D721Med (cell line): ENCODE results near the gene CITED4.

Source experiments
- DNase-seq: peaks from one replicate; pipeline ENCODE4 v3.0.0; 2011; ENCODE audit warnings: low spot score; ENCODE audit not compliant: insufficient read length
- FAIRE-seq: peaks from 2 replicates; lab custom pipeline; 2011; peaks lifted over from hg19 to GRCh38; lab: Jason Lieb, UNC
- CTCF ChIP-seq: IDR thresholded peaks from 2 replicates; pipeline ENCODE4 v1.5.1; 2012; ENCODE audit warnings: mild to moderate bottlenecking, control low read depth; ENCODE audit not compliant: insufficient read depth; ENCODE audit errors: missing control alignments

Gene CITED4

GRCh38 chr1:40886318-40887011, 24.3 kb upstream of the CITED4 start:
- no peak for FAIRE-seq
- no peak for DNase-seq
- no peak for TF ChIP-seq CTCF

DNA sequence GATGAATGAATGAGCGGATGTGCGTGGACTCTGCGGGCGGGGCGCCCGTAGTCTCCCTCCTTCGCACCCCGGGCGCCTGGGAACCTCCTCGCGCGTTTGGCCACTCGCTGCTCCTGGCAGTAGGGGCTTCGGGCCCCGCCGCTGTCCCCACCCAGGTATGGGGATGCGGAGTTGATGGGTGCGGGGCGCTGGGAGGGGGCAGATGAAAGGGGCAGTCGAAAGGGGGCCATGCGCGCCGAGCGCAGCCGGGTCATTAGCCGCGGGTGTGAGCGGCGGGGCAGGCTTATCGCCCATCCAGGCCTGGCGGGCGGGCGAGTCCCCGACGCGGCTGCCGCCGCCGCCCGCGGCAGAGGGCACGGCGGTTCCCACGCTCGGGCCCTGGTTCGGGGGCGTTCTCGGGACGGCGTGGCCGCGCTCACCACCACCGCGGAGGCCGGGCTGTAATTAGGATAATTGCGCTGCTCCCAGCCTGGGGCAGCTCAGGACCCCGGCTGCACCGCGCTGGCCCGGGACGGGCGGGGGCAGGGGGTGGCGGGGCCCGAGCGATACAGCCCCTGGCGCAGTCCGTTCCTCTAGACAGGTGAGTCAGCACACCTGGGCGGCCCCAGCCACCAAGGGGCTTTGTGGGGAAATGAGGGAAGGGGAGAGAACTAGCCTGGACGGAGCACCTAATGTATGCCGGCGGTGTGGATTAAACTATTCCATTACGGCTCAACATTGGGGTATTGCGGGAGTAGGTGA, 22.1 kb upstream of the CITED4 start:
- TF ChIP-seq CTCF: no peak
- no peak for DNase-seq
- no peak for FAIRE-seq

DNA sequence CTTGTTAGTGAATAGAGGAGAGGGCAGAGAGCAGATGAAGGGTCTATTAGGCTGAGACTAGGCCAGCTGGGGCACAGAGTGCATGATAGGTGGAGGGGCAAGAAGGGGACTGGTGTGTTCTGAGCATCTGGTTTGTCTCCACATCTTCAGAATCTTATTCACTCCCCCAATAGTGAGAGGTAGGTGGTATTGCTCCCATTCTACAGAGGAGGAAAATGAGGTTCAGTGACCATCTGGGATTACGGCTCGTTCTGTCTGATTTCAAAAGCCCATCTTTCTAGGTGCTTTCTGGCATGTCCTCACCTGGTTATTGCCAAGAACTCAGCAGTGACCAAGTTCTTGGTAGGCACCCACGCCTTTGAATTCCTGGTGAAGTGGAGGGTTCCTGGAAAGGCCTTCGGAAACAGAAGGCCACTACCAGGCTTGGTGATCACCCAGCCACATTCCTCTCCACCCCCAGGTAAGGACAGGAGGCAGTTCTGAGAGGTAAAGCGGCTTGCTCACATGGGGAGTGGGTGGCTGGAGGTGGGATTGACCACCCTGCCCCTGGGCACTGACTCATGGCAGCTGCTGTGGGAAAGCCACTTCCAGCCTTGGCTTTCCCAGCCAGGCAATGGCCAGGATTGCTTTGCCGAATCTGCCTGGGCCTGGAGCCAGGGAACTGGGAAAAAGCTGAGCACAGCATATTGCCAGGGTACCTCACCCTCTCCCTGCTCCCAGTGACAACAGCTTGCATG, 18.8 kb upstream of the CITED4 start:
- DNase-seq (no peak), FAIRE-seq (no peak)
- no peak for TF ChIP-seq CTCF

GRCh38 chr1:40879482-40880175, 17.5 kb upstream of the CITED4 start:
- no peak for TF ChIP-seq CTCF
- DNase-seq (no peak), FAIRE-seq (no peak)

GRCh38 chr1:40878906-40879305, 16.7 kb upstream of the CITED4 start:
- no peak for FAIRE-seq
- no peak for TF ChIP-seq CTCF
- DNase-seq: no peak

- no peak for FAIRE-seq
- DNase-seq: no peak
- TF ChIP-seq CTCF: no peak
Measured at GRCh38 chr1:40877698-40878097, 15.5 kb upstream of the CITED4 start.
